AG10803 (cell line): Measurements from ENCODE around the gene MAGI1.

Source experiments
- DNase-seq: peaks from one replicate; pipeline ENCODE4 v3.0.0; 2010; ENCODE audit warnings: low read depth
- H3K4me3 ChIP-seq: 2 replicates; pipeline ENCODE4 v1.5.1; 2011; ENCODE audit warnings: mild to moderate bottlenecking, low read length, control low read depth
- TF ChIP-seq, protein P1 (sequence below): conservative IDR thresholded peaks from 2 replicates; pipeline ENCODE4 v1.5.1; 2011; ENCODE audit warnings: mild to moderate bottlenecking, low read length, control low read depth, inconsistent platforms

MAGI1 gene

GRCh38 chr3:65539616-65540015 lies 499.1 kb downstream of the MAGI1 start:
- peak; percentile 34 for DNase-seq
- H3K4me3 ChIP-seq, result no peak overlapping the region
- TF ChIP-seq, protein P1, sequence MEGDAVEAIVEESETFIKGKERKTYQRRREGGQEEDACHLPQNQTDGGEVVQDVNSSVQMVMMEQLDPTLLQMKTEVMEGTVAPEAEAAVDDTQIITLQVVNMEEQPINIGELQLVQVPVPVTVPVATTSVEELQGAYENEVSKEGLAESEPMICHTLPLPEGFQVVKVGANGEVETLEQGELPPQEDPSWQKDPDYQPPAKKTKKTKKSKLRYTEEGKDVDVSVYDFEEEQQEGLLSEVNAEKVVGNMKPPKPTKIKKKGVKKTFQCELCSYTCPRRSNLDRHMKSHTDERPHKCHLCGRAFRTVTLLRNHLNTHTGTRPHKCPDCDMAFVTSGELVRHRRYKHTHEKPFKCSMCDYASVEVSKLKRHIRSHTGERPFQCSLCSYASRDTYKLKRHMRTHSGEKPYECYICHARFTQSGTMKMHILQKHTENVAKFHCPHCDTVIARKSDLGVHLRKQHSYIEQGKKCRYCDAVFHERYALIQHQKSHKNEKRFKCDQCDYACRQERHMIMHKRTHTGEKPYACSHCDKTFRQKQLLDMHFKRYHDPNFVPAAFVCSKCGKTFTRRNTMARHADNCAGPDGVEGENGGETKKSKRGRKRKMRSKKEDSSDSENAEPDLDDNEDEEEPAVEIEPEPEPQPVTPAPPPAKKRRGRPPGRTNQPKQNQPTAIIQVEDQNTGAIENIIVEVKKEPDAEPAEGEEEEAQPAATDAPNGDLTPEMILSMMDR, result no peak

- DNase-seq, result no peak
- TF ChIP-seq, protein P1, result no peak
- H3K4me3 ChIP-seq, result no peak overlapping the region
Measured at GRCh38 chr3:65538101-65538500, 500.6 kb downstream of the MAGI1 start.

GRCh38 chr3:65537109-65537508 lies 501.6 kb downstream of the MAGI1 start:
- no peak for DNase-seq
- H3K4me3 ChIP-seq, result no peak overlapping the region

GRCh38 chr3:65535260-65535659 lies 503.5 kb downstream of the MAGI1 start:
- TF ChIP-seq, protein P1, result no peak
- no peak for DNase-seq
- no peak overlapping the region for H3K4me3 ChIP-seq

More at GRCh38 chr3:65537109-65537508, 501.6 kb downstream of the MAGI1 start:
- TF ChIP-seq, protein P1, result no peak

- TF ChIP-seq, protein P1, result no peak
- no peak overlapping the region for H3K4me3 ChIP-seq
- DNase-seq, result no peak
Measured at GRCh38 chr3:65534805-65535204, 503.9 kb downstream of the MAGI1 start.

GRCh38 chr3:65532749-65533148 lies 506.0 kb downstream of the MAGI1 start:
- no peak overlapping the region for H3K4me3 ChIP-seq
- TF ChIP-seq, protein P1, result no peak
- no peak for DNase-seq

- TF ChIP-seq, protein P1, result no peak
- DNase-seq, result no peak
- H3K4me3 ChIP-seq, result no peak overlapping the region
Measured at GRCh38 chr3:65532215-65532614, 506.5 kb downstream of the MAGI1 start.
